ENCODE results near the gene TMEM117. TPM values are rescaled to one million over a fixed set of nuclear protein-coding genes. Genes with fewer than 3 reads are reported as not detected.

TMEM117 gene
- total RNA-seq, 1 experiment from 2014 or later = 8.2 TPM

- H3K4me1 ChIP-seq (replicated peaks) = no peaks in the 10 kb centered on the region
- H3K27ac ChIP-seq = no peak overlapping the region
- H3K4me3 ChIP-seq = no peak overlapping the region
- H3K27me3 ChIP-seq (replicated peaks) = no peaks in the 10 kb centered on the region
- no peaks in the 10 kb centered on the region for H3K36me3 ChIP-seq
- no peak for DNase-seq (ENCODE audit: low read depth in 1 of 2, low spot score in 2 of 2)
- H3K9me3 ChIP-seq (replicated peaks) = no peaks in the 10 kb centered on the region
Measured at GRCh38 chr12:43969882-43970281, 134.0 kb downstream of the TMEM117 start.

DNA sequence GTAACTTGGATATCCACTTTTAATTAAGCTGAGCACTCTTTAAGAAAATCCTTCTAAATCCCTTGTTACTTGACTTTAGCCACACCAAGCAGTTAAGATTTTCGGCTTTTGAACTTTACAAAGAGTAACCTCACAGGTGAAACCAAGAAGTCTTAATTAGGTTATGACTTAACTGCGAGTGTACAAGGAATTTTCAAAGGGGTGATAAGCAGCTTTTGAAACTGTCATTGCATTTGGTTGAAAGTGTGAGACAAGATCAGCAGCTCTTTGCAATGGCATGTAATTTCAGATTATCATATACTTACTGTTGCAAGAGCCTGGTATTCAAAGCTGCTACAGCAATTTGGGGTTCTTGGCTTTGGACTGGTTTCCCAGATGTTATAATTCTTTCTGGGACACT is 137.5 kb downstream of the TMEM117 start:
- Histone ChIP-seq H3K9me3 (replicated peaks) (no peaks in the 10 kb centered on the region; the same call in 1 of the 2 replicates), H3K36me3 (no peaks in the 10 kb centered on the region), H3K4me3 (no peak overlapping the region), H3K27ac (no peak overlapping the region), H3K27me3 (replicated peaks) (no peaks in the 10 kb centered on the region), H3K4me1 (replicated peaks) (no peaks in the 10 kb centered on the region)
- no peak for DNase-seq (ENCODE audit: low read depth in 1 of 2, low spot score in 2 of 2)

DNA sequence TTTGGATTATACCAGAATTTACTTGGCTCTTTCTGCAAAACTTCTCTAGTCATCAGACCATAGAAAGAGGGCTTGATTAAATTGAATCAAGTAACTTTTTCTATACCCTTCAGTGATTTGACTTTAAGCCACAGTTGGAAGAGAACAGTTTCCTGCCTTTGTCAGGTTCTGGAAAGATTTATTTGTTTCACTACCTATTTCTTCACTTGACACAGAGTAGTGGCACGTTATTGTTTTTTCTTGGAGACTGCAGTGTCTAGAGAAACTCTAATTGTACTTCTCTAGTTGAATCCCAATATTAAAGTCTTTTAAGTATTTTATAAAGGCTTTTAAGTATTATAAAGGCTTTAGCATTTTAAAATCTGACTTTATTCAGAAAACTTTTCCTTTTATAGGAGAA is 138.1 kb downstream of the TMEM117 start:
- Histone ChIP-seq H3K4me3 (no peak overlapping the region), H3K36me3 (no peaks in the 10 kb centered on the region), H3K27ac (no peak overlapping the region), H3K4me1 (replicated peaks) (no peaks in the 10 kb centered on the region), H3K27me3 (replicated peaks) (no peaks in the 10 kb centered on the region), H3K9me3 (replicated peaks) (no peaks in the 10 kb centered on the region; the same call in 1 of the 2 replicates)
- no peak for DNase-seq (ENCODE audit: low read depth in 1 of 2, low spot score in 2 of 2)

- H3K9me3 ChIP-seq (replicated peaks) = no peaks in the 10 kb centered on the region; the same call in 1 of the 2 replicates
- H3K27me3 ChIP-seq (replicated peaks) = no peaks in the 10 kb centered on the region
- no peak for DNase-seq (ENCODE audit: low read depth in 1 of 2, low spot score in 2 of 2)
- no peaks in the 10 kb centered on the region for H3K4me1 ChIP-seq (replicated peaks)
- no peak overlapping the region for H3K4me3 ChIP-seq
- H3K36me3 ChIP-seq = no peaks in the 10 kb centered on the region
- H3K27ac ChIP-seq = no peak overlapping the region
Measured at GRCh38 chr12:43976027-43976426, 140.1 kb downstream of the TMEM117 start.

DNA sequence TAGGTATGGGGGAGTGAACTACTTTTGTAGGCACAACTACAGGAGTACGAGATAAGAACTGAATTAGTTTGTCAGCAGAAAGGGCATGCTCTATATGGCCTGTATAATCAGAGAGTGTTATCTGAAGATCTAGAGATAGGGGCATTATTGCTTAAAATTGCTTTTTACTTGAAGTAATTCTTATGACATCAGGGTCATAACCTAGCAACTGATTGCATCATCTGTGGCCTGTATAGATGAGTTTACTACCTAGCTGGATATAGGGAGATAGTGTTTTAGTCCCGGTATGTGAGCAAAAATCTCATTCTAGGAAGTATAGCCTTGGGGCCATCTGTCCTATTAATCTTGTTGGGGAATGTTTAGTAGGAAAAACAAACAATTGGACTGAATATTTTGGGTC is 142.7 kb downstream of the TMEM117 start:
- H3K36me3 ChIP-seq = no peaks in the 10 kb centered on the region
- no peak overlapping the region for H3K27ac ChIP-seq
- no peaks in the 10 kb centered on the region for H3K27me3 ChIP-seq (replicated peaks)
- H3K4me3 ChIP-seq = no peak overlapping the region
- H3K9me3 ChIP-seq (replicated peaks) = no peaks in the 10 kb centered on the region; the same call in 1 of the 2 replicates
- H3K4me1 ChIP-seq (replicated peaks) = no peaks in the 10 kb centered on the region
- no peak for DNase-seq (ENCODE audit: low read depth in 1 of 2, low spot score in 2 of 2)

GRCh38 chr12:43979450-43979849 is 143.6 kb downstream of the TMEM117 start:
- H3K4me3 ChIP-seq = no peak overlapping the region
- no peak for DNase-seq (ENCODE audit: low read depth in 1 of 2, low spot score in 2 of 2)
- H3K36me3 ChIP-seq = no peaks in the 10 kb centered on the region
- H3K27ac ChIP-seq = no peak overlapping the region
- H3K4me1 ChIP-seq (replicated peaks) = no peaks in the 10 kb centered on the region
- no peaks in the 10 kb centered on the region; the same call in 1 of the 2 replicates for H3K9me3 ChIP-seq (replicated peaks)
- H3K27me3 ChIP-seq (replicated peaks) = no peaks in the 10 kb centered on the region

GRCh38 chr12:43980627-43981191 is 144.8 kb downstream of the TMEM117 start:
- Histone ChIP-seq H3K36me3 (no peaks in the 10 kb centered on the region), H3K4me3 (no peak overlapping the region), H3K27ac (no peak overlapping the region), H3K4me1 (replicated peaks) (no peaks in the 10 kb centered on the region), H3K27me3 (replicated peaks) (no peaks in the 10 kb centered on the region), H3K9me3 (replicated peaks) (no peaks in the 10 kb centered on the region; the same call in 1 of the 2 replicates)
- DNase-seq (ENCODE audit: low read depth in 1 of 2, low spot score in 2 of 2) = no peak

DNA sequence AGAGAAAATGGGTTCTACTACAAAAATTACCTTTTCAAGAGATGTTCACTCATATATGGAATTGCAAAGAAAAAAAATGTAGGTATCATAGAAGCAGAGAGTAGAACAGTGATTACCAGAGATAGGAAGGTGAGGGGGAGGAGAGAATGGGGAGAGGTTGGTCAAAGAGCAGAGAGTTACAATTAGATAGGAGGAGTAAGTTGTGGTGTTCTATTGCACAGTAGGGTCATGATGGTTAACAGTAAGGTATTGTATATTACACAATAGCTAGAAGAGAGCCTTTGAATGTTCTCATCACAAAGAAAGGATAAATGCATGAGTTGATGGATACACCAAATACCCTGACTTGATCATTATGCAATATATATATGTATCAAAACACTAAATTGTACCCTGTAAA is 145.8 kb downstream of the TMEM117 start:
- H3K4me1 ChIP-seq (replicated peaks) = no peaks in the 10 kb centered on the region
- no peak for DNase-seq (ENCODE audit: low read depth in 1 of 2, low spot score in 2 of 2)
- H3K36me3 ChIP-seq = no peaks in the 10 kb centered on the region
- H3K9me3 ChIP-seq (replicated peaks) = no peaks in the 10 kb centered on the region
- H3K27ac ChIP-seq = no peak overlapping the region
- H3K4me3 ChIP-seq = no peak overlapping the region
- H3K27me3 ChIP-seq (replicated peaks) = no peaks in the 10 kb centered on the region

- Histone ChIP-seq H3K4me1 (replicated peaks) (no peaks in the 10 kb centered on the region), H3K4me3 (no peak overlapping the region), H3K36me3 (no peaks in the 10 kb centered on the region), H3K27me3 (replicated peaks) (no peaks in the 10 kb centered on the region), H3K27ac (no peak overlapping the region), H3K9me3 (replicated peaks) (no peaks in the 10 kb centered on the region)
- no peak for DNase-seq (ENCODE audit: low read depth in 1 of 2, low spot score in 2 of 2)
Measured at GRCh38 chr12:43982544-43982943, 146.7 kb downstream of the TMEM117 start.

DNA sequence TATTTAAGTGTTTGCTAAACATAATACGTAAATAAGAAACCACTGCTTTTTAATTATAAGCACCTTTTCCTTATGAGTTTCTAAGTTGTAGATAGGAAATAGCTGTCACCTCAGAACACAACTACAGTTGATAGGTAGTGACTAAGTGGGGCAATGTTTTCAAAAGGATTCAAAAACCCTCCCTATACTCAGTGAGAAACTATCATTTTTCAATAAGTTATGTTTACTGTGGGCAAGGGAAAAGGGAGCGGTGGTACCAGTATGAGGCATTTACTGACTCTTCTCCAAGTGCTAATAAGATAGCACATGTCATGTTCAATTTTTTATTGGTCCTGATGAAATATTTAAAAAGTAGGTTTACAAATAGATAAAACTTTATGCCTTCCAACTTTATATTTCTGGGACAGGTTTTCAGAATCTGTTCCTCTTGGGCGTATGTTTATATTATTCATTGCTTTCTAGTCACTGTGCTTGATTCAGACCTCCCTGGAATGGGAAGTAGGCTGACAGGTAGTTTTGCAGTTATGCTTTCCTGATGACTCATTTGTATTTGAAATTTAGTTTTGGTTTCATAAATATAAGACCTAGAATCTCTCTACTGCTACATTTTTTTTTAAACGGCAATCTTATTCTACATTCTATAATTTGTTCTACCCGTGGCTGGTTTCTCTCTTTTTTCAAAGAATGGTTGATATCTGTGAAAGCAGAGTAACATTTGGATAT is 153.1 kb downstream of the TMEM117 start:
- Histone ChIP-seq H3K4me1 (replicated peaks) (no peaks in the 10 kb centered on the region), H3K27ac (no peak overlapping the region)
- DNase-seq (ENCODE audit: low read depth in 1 of 2, low spot score in 2 of 2) = no peak

DNA sequence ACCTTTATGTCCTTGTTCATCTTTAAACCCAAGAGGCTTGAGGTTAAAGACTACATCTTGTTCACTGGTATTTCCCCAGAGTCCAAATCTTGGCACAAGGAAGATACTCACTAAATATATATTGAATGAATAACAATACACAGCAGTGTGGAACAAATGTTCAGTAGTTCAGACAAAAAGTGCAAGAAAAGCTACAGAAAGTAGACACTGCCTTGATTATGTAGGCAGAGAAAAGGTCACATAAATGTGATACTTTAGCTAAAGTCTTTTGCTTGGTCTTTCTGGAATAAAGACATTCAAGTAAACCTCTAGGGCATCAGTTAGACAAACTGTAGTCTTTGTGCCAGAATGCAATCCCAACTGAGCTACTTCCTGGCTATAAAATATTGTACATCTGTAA is 157.0 kb downstream of the TMEM117 start:
- no peaks in the 10 kb centered on the region for H3K36me3 ChIP-seq
- H3K4me3 ChIP-seq = no peak overlapping the region
- DNase-seq (ENCODE audit: low read depth in 1 of 2, low spot score in 2 of 2) = no peak
- H3K27me3 ChIP-seq (replicated peaks) = no peaks in the 10 kb centered on the region
- H3K27ac ChIP-seq = no peak overlapping the region
- no peaks in the 10 kb centered on the region for H3K4me1 ChIP-seq (replicated peaks)
- no peaks in the 10 kb centered on the region for H3K9me3 ChIP-seq (replicated peaks)

More for the DNA sequence above, 153.1 kb downstream of the TMEM117 start:
- H3K9me3 ChIP-seq (replicated peaks) = no peaks in the 10 kb centered on the region
- no peaks in the 10 kb centered on the region for H3K36me3 ChIP-seq
- no peak overlapping the region for H3K4me3 ChIP-seq
- H3K27me3 ChIP-seq (replicated peaks) = no peaks in the 10 kb centered on the region

DNA sequence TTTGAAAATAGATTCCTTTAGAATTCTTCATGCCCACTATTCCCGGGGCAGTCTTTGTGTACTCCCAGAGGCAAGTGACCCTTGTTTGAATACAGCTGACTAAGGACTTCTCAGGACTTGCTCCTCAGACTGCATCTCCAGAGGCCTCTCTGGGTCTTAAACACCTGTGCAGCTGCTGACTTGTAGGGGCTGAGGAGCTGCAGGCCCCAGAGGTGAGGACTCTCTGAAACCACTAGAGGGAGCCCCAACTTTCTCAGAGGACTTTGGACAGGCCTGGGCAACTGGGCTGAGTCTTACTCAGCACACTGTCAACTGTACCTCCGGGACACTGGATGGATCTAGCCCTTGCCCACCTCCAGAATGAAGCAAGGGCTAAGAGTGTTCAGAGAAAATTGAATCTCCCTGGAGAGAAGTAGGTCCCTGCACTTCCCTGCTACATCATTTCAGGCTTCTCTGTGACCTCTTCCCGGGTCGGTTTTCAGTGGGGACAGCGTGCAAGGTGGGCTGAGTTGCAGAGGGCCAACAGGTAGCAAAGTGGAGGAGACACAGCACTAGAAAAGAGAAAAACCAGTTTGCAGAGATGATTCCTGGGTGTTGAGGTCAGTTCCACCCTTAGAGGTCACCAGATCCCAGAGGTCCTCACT is 164.6 kb downstream of the TMEM117 start:
- 0 out of 2 replicates have a peak, but pooled peaks cover 3% of the 10 kb centered on the region for H3K9me3 ChIP-seq (replicated peaks)
- no peak overlapping the region for H3K27ac ChIP-seq
- H3K4me3 ChIP-seq = no peak overlapping the region
- no peaks in the 10 kb centered on the region for H3K27me3 ChIP-seq (replicated peaks)
- H3K36me3 ChIP-seq = no peaks in the 10 kb centered on the region
- H3K4me1 ChIP-seq (replicated peaks) = no peaks in the 10 kb centered on the region
- DNase-seq (ENCODE audit: low read depth in 1 of 2, low spot score in 2 of 2) = peak in 1 of 2 experiments; percentile 6

- Histone ChIP-seq H3K27ac (no peak overlapping the region), H3K4me3 (no peak overlapping the region), H3K4me1 (replicated peaks) (no peaks in the 10 kb centered on the region), H3K9me3 (replicated peaks) (0 out of 2 replicates have a peak, but pooled peaks cover 3% of the 10 kb centered on the region), H3K27me3 (replicated peaks) (no peaks in the 10 kb centered on the region), H3K36me3 (no peaks in the 10 kb centered on the region)
- no peak for DNase-seq (ENCODE audit: low read depth in 1 of 2, low spot score in 2 of 2)
Measured at GRCh38 chr12:44002607-44003006, 166.7 kb downstream of the TMEM117 start.

GRCh38 chr12:44003721-44004120 is 167.8 kb downstream of the TMEM117 start:
- no peak for DNase-seq (ENCODE audit: low read depth in 1 of 2, low spot score in 2 of 2)
- H3K27ac ChIP-seq = no peak overlapping the region
- no peaks in the 10 kb centered on the region for H3K36me3 ChIP-seq
- no peaks in the 10 kb centered on the region for H3K27me3 ChIP-seq (replicated peaks)
- no peaks in the 10 kb centered on the region for H3K4me1 ChIP-seq (replicated peaks)
- H3K9me3 ChIP-seq (replicated peaks) = 0 out of 2 replicates have a peak, but pooled peaks cover under 1% of the 10 kb centered on the region
- no peak overlapping the region for H3K4me3 ChIP-seq

All from SJSA1 (cell line).